NOMO-1 treated with DMSO at 0.1 percent for 48 hours (cell line): ENCODE data around the gene SLC1A4.
"Not testable (repeated sequence)": the region's sequence is repeated elsewhere in the genome, so short reads cannot be mapped to it uniquely, and the experiment has no call there.

ENCODE experiments used
- DNase-seq: peaks from one replicate; lab custom pipeline; 2025; ENCODE audit not compliant: unreplicated experiment; lab: John Stamatoyannopoulos, UW

SLC1A4 gene

DNA sequence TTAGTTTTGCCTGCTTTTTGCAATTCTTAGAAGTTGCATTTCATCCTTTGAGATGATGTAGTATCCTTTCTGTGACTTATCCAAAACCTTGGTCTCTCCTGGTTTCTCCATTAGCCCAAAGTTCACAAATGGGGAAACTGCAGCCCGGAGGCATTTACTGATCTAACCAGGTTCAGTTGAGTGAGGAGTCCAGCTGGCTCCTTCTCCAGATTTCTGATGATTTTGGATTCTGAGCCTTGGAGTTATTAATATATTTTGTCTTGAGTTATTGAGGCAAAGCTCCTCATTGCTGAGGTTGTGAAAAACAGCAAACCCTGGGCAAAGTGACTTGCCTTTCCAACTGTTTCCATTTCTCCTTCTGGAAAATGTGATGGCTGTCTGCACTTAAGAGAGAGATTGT, 1.7 kb downstream of the SLC1A4 start:
- DNase-seq: peak; percentile 13

DNA sequence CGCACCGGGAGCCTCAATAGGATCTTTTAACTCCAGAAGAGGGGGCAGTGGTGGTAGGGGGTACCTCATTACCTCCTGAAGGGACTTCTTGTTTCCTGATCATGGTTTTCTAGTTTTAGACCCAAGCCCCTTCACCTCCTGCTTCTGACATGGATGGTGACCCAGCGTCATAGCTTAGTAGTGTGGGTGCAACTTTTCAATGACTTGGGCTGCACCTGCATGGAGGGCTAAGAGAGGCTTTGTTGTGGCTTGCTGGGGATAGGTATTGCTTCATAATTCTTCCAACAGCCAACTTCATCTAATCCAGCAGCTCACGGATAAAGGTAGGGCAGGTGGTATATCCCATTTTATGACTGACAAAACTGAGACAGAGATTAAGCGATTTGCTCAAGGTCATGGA, 3.0 kb downstream of the SLC1A4 start:
- no peak for DNase-seq

DNA sequence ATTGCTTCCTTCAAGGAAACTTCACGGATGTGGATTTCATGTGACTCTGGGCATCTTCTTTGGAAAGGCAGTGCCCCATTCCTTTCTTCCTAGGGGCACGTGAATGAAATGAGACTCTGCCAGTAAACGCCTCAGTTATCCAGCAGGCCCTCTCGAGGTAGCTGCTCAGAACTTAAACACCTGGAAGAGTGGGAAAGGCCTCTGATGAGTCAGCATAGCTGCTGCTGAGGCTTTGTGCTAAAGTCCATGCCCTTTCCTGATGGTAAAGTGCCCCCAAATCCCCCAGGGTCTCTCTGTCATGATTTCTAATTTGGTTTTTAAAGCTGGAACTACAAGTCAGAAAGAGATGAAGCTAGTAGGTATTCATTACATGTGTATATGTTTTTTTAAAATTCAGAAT, 3.8 kb downstream of the SLC1A4 start:
- DNase-seq: no peak

DNA sequence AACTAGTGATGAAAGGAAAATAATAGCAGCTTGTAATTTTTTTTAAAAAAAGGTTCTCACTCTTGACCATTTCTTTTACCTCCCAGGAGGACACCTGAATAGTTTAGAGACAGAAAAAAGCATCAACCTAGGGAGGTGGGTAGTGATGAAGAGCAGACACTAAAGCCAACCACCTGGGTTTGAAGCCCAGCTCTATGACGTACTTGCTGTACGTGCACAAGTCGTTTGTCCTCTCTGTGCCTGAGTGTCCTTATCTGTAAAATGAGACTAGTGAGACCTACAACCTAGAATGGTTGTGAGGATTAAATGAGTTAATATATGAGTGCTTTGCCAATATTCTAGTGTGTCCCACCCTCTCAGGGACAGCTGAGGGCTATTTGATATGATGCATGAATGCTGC, 5.8 kb downstream of the SLC1A4 start:
- DNase-seq: no peak

DNA sequence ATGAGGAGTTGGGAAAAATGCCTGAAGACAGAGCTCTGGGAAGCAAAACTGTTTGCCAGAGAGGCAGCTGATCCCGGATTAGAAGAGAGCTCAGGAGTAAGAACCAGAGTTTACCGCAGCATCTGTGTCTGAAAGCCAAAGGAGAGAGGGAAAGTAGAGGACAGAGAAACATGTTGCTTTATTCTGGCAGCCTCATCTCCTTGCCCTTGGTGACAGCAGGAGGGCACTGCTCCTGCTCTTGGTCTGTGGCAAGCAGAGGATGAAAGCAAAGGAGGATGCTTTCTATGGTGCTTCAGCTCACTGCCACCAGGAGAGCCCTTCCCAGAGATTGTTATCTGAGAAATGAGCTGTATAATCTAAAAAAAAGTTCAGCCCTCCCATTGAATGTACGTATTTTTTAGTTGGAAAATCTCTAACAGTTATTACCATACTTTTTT, 7.7 kb downstream of the SLC1A4 start:
- no peak for DNase-seq

DNA sequence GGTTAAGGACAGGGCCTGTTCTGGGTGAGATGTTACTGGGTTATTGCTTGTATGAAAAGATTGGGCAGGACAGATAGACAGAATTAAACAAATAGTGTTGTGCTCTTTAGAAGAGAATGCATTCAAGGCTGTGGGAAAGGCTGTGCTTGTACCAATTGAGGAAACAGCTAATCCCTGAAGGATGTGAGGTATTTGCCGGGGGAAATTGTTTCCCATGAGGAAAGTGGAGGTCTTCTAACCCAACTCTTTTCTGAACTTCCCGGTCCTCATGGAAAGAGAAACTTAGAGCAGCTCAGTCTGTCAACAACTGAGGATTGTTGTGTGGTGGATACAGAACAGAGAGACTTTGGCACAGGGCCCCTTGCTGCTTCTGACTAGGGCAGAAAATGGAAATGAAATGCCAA, 9.5 kb downstream of the SLC1A4 start:
- DNase-seq: no peak

DNA sequence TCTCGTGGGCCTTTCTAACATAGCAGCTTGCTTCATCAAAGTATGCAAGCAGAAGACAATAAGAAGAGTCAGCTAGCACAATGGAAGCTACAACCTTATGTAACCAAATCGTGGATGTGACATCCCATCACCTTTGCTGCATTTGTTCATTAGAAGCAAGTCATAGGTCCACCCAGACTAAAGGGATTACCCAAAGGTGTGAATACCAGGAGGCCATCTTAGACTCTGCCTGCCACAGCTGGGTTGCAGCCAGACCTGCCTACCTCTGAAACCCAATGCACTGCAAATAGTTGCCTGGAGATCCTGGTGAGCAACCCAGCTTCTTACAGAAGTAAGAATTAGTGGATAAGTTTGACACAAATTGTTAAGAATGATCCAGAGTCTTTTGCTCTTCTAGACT, 10.6 kb downstream of the SLC1A4 start:
- no peak for DNase-seq

DNA sequence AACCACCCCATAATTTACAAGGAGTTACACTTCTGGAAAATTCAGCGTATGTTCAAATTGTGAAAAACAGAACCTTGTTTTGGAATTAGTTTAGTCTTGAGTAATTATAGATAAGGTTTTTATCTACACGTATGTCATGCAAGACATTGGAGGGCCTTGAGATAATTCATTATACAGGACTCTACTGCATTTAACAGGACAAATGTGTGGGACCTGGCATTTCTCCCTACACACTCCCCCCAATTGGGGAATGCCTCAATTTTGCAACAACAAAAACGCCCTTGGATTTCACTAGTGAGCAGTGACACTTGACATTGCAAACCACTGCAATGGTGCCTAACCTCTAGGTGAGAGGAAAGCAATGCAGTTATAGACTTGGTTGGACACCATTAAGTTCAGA, 11.4 kb downstream of the SLC1A4 start:
- no peak for DNase-seq

DNA sequence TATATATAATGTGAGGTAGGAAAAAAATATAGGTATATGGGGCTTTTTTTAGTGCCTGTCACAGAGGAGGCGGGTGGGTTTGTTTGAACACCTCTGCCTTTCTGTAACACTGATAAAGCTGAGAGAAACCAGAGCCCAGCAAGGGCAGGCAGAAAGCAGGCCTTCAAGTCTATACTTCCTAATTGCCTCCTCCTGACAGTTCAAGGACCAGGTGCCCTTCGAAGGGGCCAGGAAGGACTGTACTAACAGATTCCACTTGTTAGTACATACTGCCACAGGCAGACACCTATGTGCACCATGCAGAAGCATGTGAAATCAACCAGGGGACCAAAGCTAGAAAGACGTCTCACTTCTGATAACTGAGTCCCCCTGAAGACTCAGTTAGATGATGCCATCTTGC, 13.8 kb downstream of the SLC1A4 start:
- no peak for DNase-seq

DNA sequence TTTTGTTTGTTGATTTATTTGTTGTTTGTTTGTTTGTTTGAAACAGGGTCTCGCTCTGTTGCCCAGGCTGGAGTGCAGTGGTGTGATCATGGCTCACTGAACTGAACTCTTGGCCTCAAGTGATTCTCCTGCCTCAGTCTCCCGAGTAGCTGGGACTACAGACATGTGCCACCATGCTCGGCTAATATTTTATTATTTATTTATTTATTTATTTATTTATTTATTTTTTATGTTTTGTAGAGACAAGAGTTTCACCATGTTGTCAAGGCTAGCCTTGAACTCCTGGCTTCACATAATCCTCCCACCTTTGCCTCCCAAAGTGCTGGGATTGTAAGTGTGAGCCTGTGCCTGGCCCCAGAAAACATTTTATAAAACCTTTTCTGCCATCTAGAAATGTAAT, 15.0 kb downstream of the SLC1A4 start:
- not testable (repeated sequence) for DNase-seq

DNA sequence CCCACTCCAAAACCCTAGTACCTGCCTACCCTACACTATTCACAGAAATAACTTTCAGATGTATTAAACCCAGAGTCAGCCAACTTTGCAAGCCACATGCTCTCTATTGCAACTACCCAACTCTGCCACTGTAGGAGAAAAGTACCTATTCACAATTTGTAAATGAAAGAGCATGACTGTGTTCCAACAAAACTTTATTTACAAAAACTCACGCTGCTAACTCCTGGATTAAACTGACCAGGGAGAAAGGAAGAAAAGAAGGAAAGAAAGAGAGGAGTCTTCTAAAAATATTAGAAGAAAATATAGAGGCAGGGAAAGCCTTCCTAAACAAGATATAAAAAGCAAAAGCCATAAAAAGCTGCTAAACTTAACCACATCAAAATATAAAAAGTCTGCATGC, 24.6 kb downstream of the SLC1A4 start:
- DNase-seq: no peak

DNA sequence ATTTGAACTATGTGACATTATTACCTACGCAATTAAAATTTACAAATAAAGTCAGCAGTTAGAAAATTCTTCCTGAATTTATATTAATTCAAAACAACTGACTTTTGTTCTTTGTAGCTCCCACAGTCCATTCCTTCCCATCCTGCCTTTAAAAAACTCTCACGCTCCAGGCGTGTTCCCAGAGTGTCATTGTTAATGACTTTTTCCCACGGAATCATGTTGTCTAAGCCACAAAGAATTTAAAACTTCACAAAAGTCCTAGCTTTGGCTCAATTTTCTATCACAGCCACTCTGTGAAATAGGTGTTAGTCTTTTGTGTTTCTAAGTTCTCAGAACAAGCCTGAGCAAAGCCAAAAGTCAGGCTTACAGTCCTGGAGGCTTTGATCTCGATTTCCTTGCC, 26.5 kb downstream of the SLC1A4 start:
- DNase-seq: no peak

DNA sequence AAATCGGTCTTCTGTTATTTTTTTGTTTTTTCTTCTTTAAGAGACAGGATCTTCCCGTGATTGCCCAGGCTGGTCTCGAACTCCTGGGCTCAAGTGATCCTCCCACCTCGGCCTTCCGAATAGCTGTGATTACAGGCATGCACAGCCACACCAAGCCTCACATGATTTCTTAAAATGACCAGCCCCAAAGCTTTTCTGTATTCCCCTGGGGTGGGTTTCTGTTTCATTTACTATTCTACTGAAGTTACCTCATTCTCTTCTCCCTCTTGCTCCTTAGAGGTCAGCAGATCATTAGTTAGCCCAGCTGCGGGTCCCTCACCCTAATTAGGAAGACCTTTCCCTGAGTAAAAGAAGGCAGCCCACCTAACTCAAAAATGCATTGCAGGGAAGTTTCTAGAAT, 27.6 kb downstream of the SLC1A4 start:
- DNase-seq: no peak

DNA sequence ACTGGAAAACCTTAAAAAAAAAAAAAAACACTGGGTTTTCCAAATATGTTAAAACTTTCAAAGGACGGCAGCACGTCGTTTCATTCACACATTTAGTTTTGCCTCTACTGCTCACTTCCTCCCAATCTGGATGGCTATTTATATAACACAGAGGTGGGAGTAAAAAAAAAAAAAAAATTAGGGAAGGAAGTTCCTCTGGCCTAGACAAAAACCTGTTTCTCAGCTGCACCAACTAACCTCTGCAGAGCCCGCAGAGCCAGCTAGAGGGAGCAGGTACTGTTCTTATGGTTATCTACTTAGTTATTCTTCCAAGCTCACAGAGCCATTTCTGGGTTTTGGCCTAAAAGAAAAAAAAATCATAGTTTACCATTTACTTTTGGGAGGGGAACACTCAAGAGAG, 28.1 kb downstream of the SLC1A4 start:
- peak; percentile 94 for DNase-seq

DNA sequence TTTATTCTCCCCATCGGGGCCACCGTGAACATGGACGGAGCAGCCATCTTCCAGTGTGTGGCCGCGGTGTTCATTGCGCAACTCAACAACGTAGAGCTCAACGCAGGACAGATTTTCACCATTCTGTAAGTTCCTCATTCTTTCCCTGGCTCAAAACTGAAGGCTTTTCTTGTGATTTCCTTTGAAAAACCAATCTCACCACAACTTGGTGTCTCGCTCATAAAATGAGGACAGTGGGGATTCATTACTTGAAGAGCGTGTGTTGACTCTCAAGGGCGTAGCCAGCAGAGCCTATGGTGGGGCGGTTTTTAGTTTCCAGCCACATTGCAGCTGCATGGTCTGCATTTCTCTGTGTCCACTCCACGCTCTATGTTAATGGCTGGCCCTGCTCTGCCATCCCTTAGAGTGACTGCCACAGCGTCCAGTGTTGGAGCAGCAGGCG, 29.0 kb downstream of the SLC1A4 start:
- DNase-seq: peak; percentile 95

DNA sequence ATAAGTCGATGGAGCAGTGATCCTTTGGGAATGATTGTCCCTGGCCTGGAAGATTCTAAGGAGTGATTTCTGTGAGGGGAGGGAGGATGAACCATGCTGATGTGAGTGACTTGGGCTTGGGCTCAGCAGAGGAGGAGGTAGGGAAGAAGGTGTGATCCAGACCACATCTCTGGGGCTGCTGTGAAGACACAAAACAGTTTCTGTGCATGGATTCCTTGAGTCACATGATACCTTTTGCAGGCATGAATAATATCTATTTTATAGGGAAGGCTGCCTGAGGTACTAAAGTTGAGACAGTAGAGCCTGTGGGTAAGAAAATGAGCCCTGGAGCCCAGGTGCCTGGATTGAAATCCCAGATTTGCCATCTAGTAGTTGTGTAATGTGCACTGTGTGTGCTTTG, 29.8 kb downstream of the SLC1A4 start:
- DNase-seq: no peak

DNA sequence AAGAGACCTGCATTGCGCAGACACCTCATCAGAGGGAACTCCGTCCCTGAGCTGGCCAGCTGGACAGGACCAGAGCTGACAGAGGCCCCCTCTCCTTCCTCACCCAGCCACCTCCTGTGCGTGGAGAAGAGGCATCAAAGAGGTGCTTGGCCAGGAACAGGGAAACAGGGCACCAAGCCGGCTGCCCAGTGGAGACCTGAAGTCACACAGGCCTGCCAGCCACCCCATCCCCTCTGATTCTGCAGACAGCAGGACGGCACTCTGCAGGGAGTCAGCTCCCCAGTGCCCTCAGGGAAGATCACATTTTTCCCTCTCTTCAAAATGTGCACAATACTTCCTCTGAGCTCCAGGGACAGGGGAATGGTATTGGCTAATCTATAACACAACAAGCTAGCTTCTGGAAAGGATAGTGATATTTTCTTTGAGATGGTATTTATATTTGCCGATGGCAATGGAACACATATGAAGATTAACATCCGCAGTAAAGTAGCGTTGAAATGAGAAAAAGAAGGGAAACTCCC, 30.5 kb downstream of the SLC1A4 start:
- no peak for DNase-seq

DNA sequence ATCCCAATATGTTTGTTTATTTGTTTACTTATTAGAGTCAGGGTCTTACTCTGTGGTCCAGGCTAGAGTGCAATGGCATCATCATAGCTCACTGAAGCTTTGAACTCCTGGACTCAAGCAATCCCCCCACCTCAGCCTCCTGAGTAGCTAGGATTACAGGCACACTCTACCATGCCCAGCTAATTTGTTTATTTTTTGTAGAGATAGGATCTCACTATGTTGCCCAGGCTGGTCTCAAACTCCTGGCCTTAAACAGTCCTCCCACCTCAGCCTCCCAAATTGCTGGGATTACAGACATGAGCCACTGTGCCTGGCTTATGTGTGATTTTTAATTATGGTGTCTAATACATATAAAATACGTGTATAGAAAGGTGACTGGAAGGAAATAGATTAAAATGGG, 31.1 kb downstream of the SLC1A4 start:
- not testable (repeated sequence) for DNase-seq

DNA sequence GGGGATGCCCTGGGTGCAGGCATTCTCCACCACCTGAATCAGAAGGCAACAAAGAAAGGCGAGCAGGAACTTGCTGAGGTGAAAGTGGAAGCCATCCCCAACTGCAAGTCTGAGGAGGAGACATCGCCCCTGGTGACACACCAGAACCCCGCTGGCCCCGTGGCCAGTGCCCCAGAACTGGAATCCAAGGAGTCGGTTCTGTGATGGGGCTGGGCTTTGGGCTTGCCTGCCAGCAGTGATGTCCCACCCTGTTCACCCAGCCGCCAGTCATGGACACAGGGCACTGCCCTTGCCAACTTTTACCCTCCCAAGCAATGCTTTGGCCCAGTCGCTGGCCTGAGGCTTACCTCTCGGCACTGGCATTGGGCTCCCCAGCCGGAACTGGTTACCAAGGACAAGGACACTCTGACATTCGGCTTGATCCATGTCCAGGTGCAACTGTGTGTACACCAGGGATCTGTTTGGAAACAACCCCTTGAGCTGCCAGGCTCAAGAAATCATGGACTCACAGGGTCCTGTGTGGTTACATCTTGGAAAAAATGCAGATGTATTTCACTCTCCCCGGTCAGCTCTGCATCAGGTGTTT, 31.8 kb downstream of the SLC1A4 start:
- no peak for DNase-seq

DNA sequence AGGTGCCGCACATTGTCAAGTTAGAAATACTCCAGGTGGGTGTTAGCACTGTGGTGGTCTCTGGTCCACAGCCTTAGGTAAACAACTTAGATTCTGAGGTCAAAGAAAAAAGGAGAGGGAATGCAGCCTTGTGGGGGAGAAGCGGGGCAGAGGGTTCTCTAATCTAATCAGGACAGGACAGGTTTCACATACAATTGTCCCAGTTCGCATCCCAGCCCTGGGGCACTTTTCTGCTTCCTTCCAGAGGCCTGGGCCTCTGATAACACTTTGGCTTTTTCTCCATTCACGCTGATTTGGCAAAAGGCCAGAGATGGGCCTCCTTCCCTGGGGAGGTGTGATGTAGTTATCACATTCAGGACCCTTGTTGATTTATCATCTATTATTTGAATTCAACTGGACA, 32.5 kb downstream of the SLC1A4 start:
- no peak for DNase-seq

DNA sequence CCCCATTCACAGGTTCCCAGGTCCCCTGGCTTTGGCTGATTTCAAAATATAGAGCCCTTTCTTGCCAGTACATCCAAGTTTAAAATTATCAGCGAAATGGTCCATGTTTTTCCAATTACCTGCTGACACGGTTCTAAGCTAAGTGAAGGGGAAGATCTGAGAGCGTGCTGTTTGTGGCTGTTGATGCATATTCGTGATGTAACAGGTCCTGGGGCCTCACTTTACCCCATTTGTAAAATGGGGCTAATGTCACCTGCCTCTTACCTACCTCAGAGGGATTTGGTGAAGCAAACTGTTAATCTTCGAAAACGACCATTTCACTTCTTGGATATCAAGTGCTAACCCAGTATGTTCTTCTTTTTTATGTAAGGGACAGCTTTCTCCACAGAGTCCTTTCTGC, 33.0 kb downstream of the SLC1A4 start:
- DNase-seq: no peak

DNA sequence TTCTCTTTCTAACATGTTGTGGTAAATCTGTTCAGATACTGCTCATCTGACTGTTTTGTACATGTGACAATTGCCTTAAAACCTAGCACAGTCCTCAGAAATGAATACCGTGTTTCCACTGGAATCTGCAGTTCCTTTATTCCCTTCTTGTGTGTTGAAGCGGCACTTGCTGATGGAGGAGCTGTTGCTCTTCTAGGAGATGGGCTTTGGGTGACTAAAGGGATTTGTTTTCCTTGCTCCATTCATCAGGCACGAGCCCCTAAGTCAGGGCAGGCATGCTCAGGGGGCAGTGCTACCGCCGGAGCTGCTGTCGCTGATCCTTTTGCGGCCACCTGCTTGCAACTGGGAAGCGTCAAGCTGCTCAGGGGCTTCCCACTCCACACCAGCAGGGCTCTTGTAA, 34.5 kb downstream of the SLC1A4 start:
- DNase-seq: no peak

DNA sequence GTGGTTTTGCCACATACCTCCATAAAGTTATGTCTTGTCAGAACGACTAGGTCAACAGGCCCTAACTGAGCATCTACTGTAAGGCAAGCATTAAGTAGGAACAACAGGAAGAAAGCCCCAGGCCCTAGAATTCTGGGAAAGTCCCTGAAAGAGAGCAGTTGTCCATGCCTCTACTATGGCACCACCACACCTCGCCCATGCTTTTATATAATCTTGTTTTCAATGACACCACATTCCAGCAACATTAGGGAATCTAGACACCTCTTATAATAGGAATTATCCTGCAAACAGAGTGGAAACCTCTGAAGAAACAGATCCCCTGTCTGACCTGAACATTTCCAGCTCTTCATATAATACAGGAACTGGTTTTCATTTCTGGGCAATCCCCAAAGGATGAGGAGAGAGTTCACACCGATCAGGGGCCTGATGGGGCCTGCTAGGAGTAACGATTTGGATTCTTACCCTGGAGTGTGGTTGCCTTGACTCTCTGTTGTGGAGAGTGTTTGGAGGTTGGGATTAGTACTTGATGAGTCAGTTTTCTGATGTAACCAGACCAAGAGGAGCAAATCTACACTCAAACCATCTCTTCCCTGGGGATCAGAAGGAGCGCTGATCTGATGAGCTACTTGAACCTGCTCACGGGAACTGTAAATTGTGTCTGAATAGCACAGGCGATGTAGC, 35.1 kb downstream of the SLC1A4 start:
- DNase-seq: no peak
